GM19468 (cell line): ENCODE results near the gene LINC01488.

Experiments
- ATAC-seq: cut with Tn5 transposase; IDR thresholded peaks from one replicate; pipeline ENCODE4 v1.9.1; 2021; ENCODE audit warnings: mild to moderate bottlenecking, moderate library complexity, moderate number of reproducible peaks; ENCODE audit not compliant: unreplicated experiment; ENCODE audit errors: extremely low read depth

Gene LINC01488

GRCh38 chr11:69462106-69462951, 19.1 kb upstream of the LINC01488 start:
- ATAC-seq: no peak

GRCh38 chr11:69463181-69463994, 18.1 kb upstream of the LINC01488 start:
- no peak for ATAC-seq

- ATAC-seq: no peak
Measured at GRCh38 chr11:69463995-69464960, 17.2 kb upstream of the LINC01488 start.

GRCh38 chr11:69465236-69466000, 16.0 kb upstream of the LINC01488 start:
- ATAC-seq: no peak

GRCh38 chr11:69466039-69466438, 15.4 kb upstream of the LINC01488 start:
- ATAC-seq: no peak

GRCh38 chr11:69467196-69467595, 14.3 kb upstream of the LINC01488 start:
- no peak for ATAC-seq

GRCh38 chr11:69467646-69468045, 13.8 kb upstream of the LINC01488 start:
- ATAC-seq: no peak

GRCh38 chr11:69468221-69468620, 13.2 kb upstream of the LINC01488 start:
- ATAC-seq: no peak

- ATAC-seq: no peak
Measured at GRCh38 chr11:69468911-69469885, 12.3 kb upstream of the LINC01488 start.

- ATAC-seq: no peak
Measured at GRCh38 chr11:69470301-69470700, 11.2 kb upstream of the LINC01488 start.

GRCh38 chr11:69470793-69471728, 10.4 kb upstream of the LINC01488 start:
- ATAC-seq: no peak

GRCh38 chr11:69471729-69472540, 9.5 kb upstream of the LINC01488 start:
- ATAC-seq: no peak

- no peak for ATAC-seq
Measured at GRCh38 chr11:69472541-69473275, 8.8 kb upstream of the LINC01488 start.

GRCh38 chr11:69473276-69473845, 8.1 kb upstream of the LINC01488 start:
- ATAC-seq: no peak

- ATAC-seq: no peak
Measured at GRCh38 chr11:69474736-69475135, 6.7 kb upstream of the LINC01488 start.
